PC-9 (cell line): ENCODE data around the gene MTMR10. TPM values are rescaled to one million over a fixed set of nuclear protein-coding genes. Genes with fewer than 3 reads are reported as not detected.

ENCODE experiments used
- BruUV-seq: library from RNA; stranded (reverse); fragments of 400-500 nt; replicated peaks from 2 replicates; lab custom pipeline; 2021; lab: Mats Ljungman, UMichigan
- CTCF ChIA-PET: fragments of 300-600 bp; sonication (Branson Sonifier 250); formaldehyde crosslinking; loops from one replicate; lab custom pipeline; 2022; ENCODE audit warnings: antibody characterized with exemption; lab: Charles Lee
- POLR2A ChIA-PET: fragments of 300-600 bp; sonication (Branson Sonifier 250); formaldehyde crosslinking; loops from one replicate; lab custom pipeline; 2022; ENCODE audit warnings: antibody characterized with exemption; ENCODE audit not compliant: unreplicated experiment; lab: Charles Lee
- DNase-seq, 2 experiments: peaks; one replicate each; pipeline versions ENCODE4 v3.0.0 to v3.0.0-alpha.2; 2015 to 2022; ENCODE audit warnings: mixed read lengths in 1 of 2
- H2AFZ ChIP-seq: fragments of 200-600 bp; sonication (generic); 2 replicates; pipeline ENCODE4 v1.8.1; 2017; ENCODE audit warnings: antibody characterized with exemption
- H3F3A ChIP-seq: fragments of 200-600 bp; sonication (generic); 2 replicates; pipeline ENCODE4 v1.8.1; 2017; ENCODE audit warnings: antibody characterized with exemption, mild to moderate bottlenecking, low read depth; ENCODE audit not compliant: insufficient read depth
- H3K27ac ChIP-seq: fragments of 200-600 bp; sonication (generic); 2 replicates; pipeline ENCODE4 v1.6.1; 2016; ENCODE audit warnings: mixed run types
- H3K27me3 ChIP-seq: fragments of 200-600 bp; sonication (generic); 2 replicates; pipeline ENCODE4 v1.6.1; 2016; ENCODE audit warnings: low read depth, mixed run types; ENCODE audit not compliant: insufficient read depth
- H3K36me3 ChIP-seq: fragments of 200-600 bp; sonication (generic); 2 replicates; pipeline ENCODE4 v1.6.1; 2016; ENCODE audit warnings: low read depth, mixed run types
- H3K4me1 ChIP-seq: fragments of 200-600 bp; sonication (generic); replicated peaks from 2 replicates; pipeline ENCODE4 v1.6.1; 2016; ENCODE audit warnings: mixed run types; ENCODE audit not compliant: insufficient read depth
- H3K4me2 ChIP-seq: fragments of 200-600 bp; sonication (generic); 2 replicates; pipeline ENCODE4 v1.6.1; 2017; ENCODE audit warnings: mixed run types
- H3K4me3 ChIP-seq: fragments of 200-600 bp; sonication (generic); 2 replicates; pipeline ENCODE4 v1.6.1; 2016; ENCODE audit warnings: mixed run types
- H3K79me2 ChIP-seq: fragments of 200-600 bp; sonication (generic); 2 replicates; pipeline ENCODE4 v1.6.1; 2017; ENCODE audit warnings: low read depth, mixed run types
- H3K9me2 ChIP-seq: fragments of 200-600 bp; sonication (generic); 2 replicates; pipeline ENCODE4 v1.8.1; 2017; ENCODE audit warnings: mild to moderate bottlenecking; ENCODE audit not compliant: insufficient read depth
- H3K9me3 ChIP-seq: fragments of 200-600 bp; sonication (generic); 2 replicates; pipeline ENCODE4 v1.8.1; 2016; ENCODE audit warnings: low read depth; ENCODE audit not compliant: insufficient read depth
- H4K20me1 ChIP-seq: fragments of 200-600 bp; sonication (generic); 2 replicates; pipeline ENCODE4 v1.8.1; 2017; ENCODE audit not compliant: insufficient read depth
- CTCF ChIP-seq: fragments of 200-600 bp; sonication (generic); conservative IDR thresholded peaks from 2 replicates; pipeline ENCODE4 v1.6.1; 2017; ENCODE audit warnings: mixed run types, antibody characterized with exemption, mild to moderate bottlenecking, moderate library complexity
- EZH2 ChIP-seq: fragments of 200-600 bp; sonication (generic); IDR thresholded peaks from 2 replicates; pipeline ENCODE4 v1.8.0; 2017; ENCODE audit warnings: antibody characterized with exemption, low read depth
- intact Hi-C: fragments of 100-400 bp; cut with micrococcal nuclease; formaldehyde crosslinking; loops from one replicate; pipeline ENCODE4 v1.10.0; 2022; ENCODE audit not compliant: unreplicated experiment
- total RNA-seq: library from RNA; stranded (reverse); gene quantifications from 2 replicates; pipeline ENCODE4 v1.2.3, GENCODE V29; 2021

MTMR10 gene
- total RNA-seq, 1 experiment from 2014 or later, result 6.2 TPM

GRCh38 chr15:30918366-30918765 lies 73.1 kb downstream of the MTMR10 start:
- Histone ChIP-seq H3K4me1 (no peaks in the 10 kb centered on the region), H3K79me2 (no peaks in the 10 kb centered on the region), H4K20me1 (no peaks in the 10 kb centered on the region), H2AFZ (no peak overlapping the region), H3K36me3 (no peaks in the 10 kb centered on the region), H3K27ac (no peak overlapping the region), H3F3A (no peaks in the 10 kb centered on the region), H3K9me3 (no peaks in the 10 kb centered on the region), H3K4me2 (no peak overlapping the region), H3K4me3 (no peak overlapping the region), H3K27me3 (no peaks in the 10 kb centered on the region), H3K9me2 (no peaks in the 10 kb centered on the region)
- POLR2A ChIA-PET, result no interaction called here
- CTCF ChIA-PET, result interaction anchor here (0.5 kb wide), 1 partner anchor 710 kb away, joined by 4 read pairs; no protein-coding TSS in a partner anchor
- no TSS peak for BruUV-seq
- intact Hi-C loops, result no loop called here
- TF ChIP-seq EZH2 (no peak), CTCF (no peak)
- no peak for DNase-seq

GRCh38 chr15:30917675-30918074 lies 73.8 kb downstream of the MTMR10 start:
- Histone ChIP-seq H4K20me1 (no peaks in the 10 kb centered on the region), H3K4me1 (no peaks in the 10 kb centered on the region), H3K9me3 (no peaks in the 10 kb centered on the region), H3K27me3 (no peaks in the 10 kb centered on the region), H3K36me3 (no peaks in the 10 kb centered on the region), H2AFZ (no peak overlapping the region), H3F3A (no peaks in the 10 kb centered on the region), H3K4me3 (no peak overlapping the region), H3K79me2 (no peaks in the 10 kb centered on the region), H3K27ac (no peak overlapping the region), H3K4me2 (no peak overlapping the region), H3K9me2 (no peaks in the 10 kb centered on the region)
- ChIA-PET CTCF (interaction anchor here (0.5 kb wide), 1 partner anchor 710 kb away, joined by 4 read pairs; no protein-coding TSS in a partner anchor), POLR2A (no interaction called here)
- no peak for TF ChIP-seq EZH2
- no peak for TF ChIP-seq CTCF
- intact Hi-C loops, result no loop called here
- BruUV-seq, result no TSS peak
- no peak for DNase-seq

DNA sequence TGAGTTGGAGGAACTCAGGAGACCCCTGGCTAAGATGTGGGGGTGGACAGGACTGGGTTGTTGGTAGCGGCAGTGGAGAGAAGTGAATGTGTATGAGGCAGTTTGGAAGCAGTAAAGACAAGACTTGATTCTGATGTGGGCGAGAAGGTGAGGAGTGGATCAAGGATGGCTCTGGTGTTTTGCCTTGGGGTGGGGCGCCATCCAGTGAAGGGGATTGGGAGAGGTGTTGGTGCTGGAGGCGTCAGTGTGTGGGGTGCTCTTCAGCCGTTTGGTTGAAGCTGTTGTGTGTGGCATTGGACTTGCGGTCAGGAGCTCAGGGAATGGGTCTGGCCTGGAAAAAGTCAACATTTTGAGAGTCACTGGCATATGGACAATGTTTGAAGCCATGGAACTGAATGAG lies 74.4 kb downstream of the MTMR10 start:
- no peaks in the 10 kb centered on the region for H3K27me3 ChIP-seq
- TF ChIP-seq CTCF (no peak), EZH2 (no peak)
- BruUV-seq, result no TSS peak
- H2AFZ ChIP-seq, result no peak overlapping the region
- H3K9me3 ChIP-seq, result no peaks in the 10 kb centered on the region
- H3F3A ChIP-seq, result no peaks in the 10 kb centered on the region
- ChIA-PET CTCF (no interaction called here), POLR2A (no interaction called here)
- H3K27ac ChIP-seq, result no peak overlapping the region
- H3K4me2 ChIP-seq, result no peak overlapping the region
- intact Hi-C loops, result no loop called here
- H3K36me3 ChIP-seq, result no peaks in the 10 kb centered on the region
- no peaks in the 10 kb centered on the region for H3K79me2 ChIP-seq
- DNase-seq, result no peak
- H3K4me3 ChIP-seq, result no peak overlapping the region
- no peaks in the 10 kb centered on the region for H3K9me2 ChIP-seq
- H4K20me1 ChIP-seq, result no peaks in the 10 kb centered on the region
- H3K4me1 ChIP-seq, result no peaks in the 10 kb centered on the region
